GM12891 (cell line): ENCODE measurements around the gene CNTROB.

Experiments
- DNase-seq: peaks from one replicate; pipeline ENCODE4 v3.0.0; 2011; ENCODE audit warnings: low spot score; ENCODE audit not compliant: insufficient read length
- FAIRE-seq: peaks from 2 replicates; lab custom pipeline; 2011; peaks lifted over from hg19 to GRCh38; lab: Jason Lieb, UNC
- PAX5 ChIP-seq: IDR thresholded peaks from 2 replicates; pipeline ENCODE4 v1.6.1; 2011; ENCODE audit warnings: low read length, moderate library complexity, mild to moderate bottlenecking; ENCODE audit not compliant: insufficient read depth, severe bottlenecking
- POLR2A ChIP-seq: IDR thresholded peaks from 2 replicates; pipeline ENCODE4 v1.6.1; 2011; ENCODE audit warnings: low read depth, low read length, control low read depth
- POLR2AphosphoS5 ChIP-seq: IDR thresholded peaks from 2 replicates; pipeline ENCODE4 v1.6.1; 2011; ENCODE audit warnings: low read depth, low read length, control low read depth
- POU2F2 ChIP-seq: IDR thresholded peaks from 2 replicates; pipeline ENCODE4 v1.6.1; 2011; ENCODE audit warnings: low read depth, mild to moderate bottlenecking, control low read depth, low read length, moderate library complexity
- SPI1 ChIP-seq: IDR thresholded peaks from 2 replicates; pipeline ENCODE4 v1.6.1; 2011; ENCODE audit warnings: low read depth, low read length, control low read depth
- TAF1 ChIP-seq: IDR thresholded peaks from 2 replicates; pipeline ENCODE4 v1.6.1; 2011; ENCODE audit warnings: low read depth, low read length, control low read depth

Gene CNTROB

DNA sequence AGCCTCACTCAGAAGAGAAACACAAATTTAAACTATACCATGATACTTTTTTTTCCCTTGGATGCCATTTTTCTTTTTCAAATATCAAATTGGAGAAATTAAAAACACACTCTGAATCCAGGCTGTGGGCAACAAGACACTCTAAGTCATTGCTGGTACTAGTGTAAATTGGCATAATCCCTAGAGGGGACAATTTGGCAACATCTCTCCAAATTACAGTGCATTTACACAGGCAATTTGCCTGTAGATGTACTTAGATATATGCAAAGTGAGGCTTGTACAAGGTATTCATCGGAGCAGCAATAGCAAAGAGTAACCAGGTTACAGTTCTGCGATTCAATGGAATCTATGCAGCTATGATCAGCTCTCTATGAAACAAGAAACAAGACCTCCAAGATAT is 63.7 kb downstream of the CNTROB start:
- no peak for FAIRE-seq
- TF ChIP-seq PAX5 = no peak
- TF ChIP-seq SPI1 = no peak
- TF ChIP-seq POU2F2 = no peak
- no peak for TF ChIP-seq POLR2AphosphoS5
- no peak for TF ChIP-seq TAF1
- TF ChIP-seq POLR2A = no peak

DNA sequence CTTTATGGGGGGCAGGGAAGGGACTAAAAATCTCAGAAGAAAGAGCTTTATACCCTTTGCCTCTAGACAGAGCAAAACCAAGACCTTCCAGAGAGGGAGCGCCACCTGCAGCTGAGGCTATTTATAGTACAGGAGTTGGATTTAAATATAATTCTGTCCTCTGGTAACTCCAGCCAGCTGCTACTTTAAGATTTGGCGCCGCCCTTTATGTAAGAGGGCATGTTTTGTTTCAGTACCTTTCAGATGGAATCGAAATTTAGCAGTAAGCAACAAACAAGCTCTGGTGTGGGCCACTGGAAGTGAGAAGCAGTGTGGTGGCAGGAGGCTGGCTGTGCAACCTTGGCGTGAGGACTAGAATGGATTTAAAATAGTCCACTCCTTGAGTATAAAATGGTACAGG is 65.2 kb downstream of the CNTROB start:
- FAIRE-seq = no peak
- no peak for DNase-seq
- no peak for TF ChIP-seq TAF1
- no peak for TF ChIP-seq SPI1
- no peak for TF ChIP-seq PAX5
- no peak for TF ChIP-seq POLR2A
- TF ChIP-seq POLR2AphosphoS5 = no peak
- TF ChIP-seq POU2F2 = no peak

More for the DNA sequence above, 63.7 kb downstream of the CNTROB start:
- DNase-seq = no peak
